AG04449 (cell line): ENCODE data around the gene POLR2E.

Experiments
- CTCF ChIA-PET: fragments of 350-600 bp; formaldehyde crosslinking; extraction: SDS; loops from one replicate; lab custom pipeline; 2021; ENCODE audit warnings: antibody characterized with exemption; lab: Yijun Ruan, JAX
- POLR2A ChIA-PET: fragments of 400-600, 350-600 bp; formaldehyde crosslinking; extraction: SDS; loops from one replicate; lab custom pipeline; 2020; ENCODE audit warnings: antibody characterized with exemption, inconsistent platforms; lab: Yijun Ruan, JAX
- DNase-seq: peaks from one replicate; pipeline ENCODE4 v3.0.0-alpha.2; 2010; ENCODE audit warnings: low read depth, low spot score
- H3K4me3 ChIP-seq: 2 replicates; pipeline ENCODE4 v1.5.1; 2011; ENCODE audit warnings: low read depth, mild to moderate bottlenecking, control low read depth, low read length
- TF ChIP-seq, protein P1 (sequence below): IDR thresholded peaks from one replicate; pipeline ENCODE4 v1.5.1; 2011; ENCODE audit warnings: mild to moderate bottlenecking, moderate library complexity, low read length, control low read depth, inconsistent platforms; ENCODE audit not compliant: insufficient read depth; ENCODE audit errors: missing control alignments

The POLR2E gene

GRCh38 chr19:1139126-1139525, 44.0 kb upstream of the POLR2E start:
- ChIA-PET CTCF (interaction anchor here (1.1 kb wide), 1 partner anchor 56 kb away, joined by 3 read pairs; no protein-coding TSS in a partner anchor), POLR2A (interaction anchor here (0.6 kb wide), 1 partner anchor 35 kb away, joined by 3 read pairs; the partner anchor contains the start of gene SBNO2)
- DNase-seq: no peak

GRCh38 chr19:1138121-1138520, 42.9 kb upstream of the POLR2E start:
- no peak overlapping the region for H3K4me3 ChIP-seq
- ChIA-PET CTCF (no interaction called here), POLR2A (no interaction called here)
- no peak for DNase-seq
- TF ChIP-seq, protein P1, sequence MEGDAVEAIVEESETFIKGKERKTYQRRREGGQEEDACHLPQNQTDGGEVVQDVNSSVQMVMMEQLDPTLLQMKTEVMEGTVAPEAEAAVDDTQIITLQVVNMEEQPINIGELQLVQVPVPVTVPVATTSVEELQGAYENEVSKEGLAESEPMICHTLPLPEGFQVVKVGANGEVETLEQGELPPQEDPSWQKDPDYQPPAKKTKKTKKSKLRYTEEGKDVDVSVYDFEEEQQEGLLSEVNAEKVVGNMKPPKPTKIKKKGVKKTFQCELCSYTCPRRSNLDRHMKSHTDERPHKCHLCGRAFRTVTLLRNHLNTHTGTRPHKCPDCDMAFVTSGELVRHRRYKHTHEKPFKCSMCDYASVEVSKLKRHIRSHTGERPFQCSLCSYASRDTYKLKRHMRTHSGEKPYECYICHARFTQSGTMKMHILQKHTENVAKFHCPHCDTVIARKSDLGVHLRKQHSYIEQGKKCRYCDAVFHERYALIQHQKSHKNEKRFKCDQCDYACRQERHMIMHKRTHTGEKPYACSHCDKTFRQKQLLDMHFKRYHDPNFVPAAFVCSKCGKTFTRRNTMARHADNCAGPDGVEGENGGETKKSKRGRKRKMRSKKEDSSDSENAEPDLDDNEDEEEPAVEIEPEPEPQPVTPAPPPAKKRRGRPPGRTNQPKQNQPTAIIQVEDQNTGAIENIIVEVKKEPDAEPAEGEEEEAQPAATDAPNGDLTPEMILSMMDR: no peak

More at GRCh38 chr19:1139126-1139525, 44.0 kb upstream of the POLR2E start:
- TF ChIP-seq, protein P1: no peak
- no peak overlapping the region for H3K4me3 ChIP-seq

DNA sequence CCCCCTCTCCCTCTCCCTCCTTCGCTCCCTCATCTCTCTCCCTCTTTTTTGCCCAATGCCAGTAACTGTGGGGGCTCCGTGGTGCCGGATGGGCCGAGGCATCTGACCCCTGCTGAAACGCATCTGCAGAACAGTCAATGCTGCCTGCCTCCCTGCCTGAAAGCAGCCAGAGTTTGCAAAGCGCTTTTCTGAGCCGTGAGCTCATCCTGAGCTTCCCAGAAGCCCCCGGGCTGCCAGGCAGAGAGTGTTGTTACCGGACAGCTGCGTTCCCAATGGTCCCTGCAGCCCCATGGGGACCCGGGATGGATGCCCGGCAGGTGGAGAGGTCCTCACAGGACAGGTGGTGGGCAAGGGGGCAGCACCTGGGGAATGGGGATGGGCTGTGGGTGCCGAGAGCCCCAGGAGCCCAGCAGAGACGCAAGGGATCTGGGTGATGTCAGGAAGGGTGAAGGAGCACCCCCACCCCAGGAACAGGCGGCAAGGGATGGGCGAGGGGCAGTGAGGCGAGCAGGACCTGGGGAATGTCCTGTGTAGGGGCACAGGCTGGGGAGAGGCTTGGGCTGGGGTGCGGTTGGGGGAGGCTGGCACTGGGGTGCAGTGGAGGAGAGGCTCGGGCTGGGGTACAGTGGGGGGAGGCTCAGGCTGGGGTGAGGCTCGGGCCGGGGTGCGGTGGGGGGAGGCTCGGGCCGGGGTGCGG, 41.6 kb upstream of the POLR2E start:
- ChIA-PET POLR2A (no interaction called here), CTCF (no interaction called here)
- TF ChIP-seq, protein P1: no peak
- H3K4me3 ChIP-seq: no peak overlapping the region
- no peak for DNase-seq

DNA sequence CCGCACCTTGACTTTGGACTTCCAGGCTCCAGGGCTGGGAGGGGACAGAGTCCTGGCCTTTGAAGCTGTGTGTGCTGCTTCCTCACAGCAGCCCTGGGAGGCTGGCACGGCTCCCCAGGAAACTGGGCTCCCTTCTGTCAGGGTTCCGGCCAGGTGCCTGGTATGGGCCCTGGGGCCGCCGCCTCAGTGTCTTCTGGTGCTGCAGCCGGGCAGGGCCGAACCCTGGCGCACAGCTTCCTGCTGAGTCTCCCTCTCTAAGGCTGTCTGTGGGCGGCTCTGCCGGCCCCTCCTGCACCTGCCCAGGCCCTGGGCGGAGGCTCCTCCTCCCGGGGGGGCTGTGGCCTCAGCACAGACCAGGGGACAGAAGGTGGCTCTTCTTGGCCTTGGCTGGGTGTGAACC, 41.0 kb upstream of the POLR2E start:
- TF ChIP-seq, protein P1: no peak
- POLR2A ChIA-PET: no interaction called here
- DNase-seq: no peak
- no peak overlapping the region for H3K4me3 ChIP-seq
- CTCF ChIA-PET: no interaction called here

DNA sequence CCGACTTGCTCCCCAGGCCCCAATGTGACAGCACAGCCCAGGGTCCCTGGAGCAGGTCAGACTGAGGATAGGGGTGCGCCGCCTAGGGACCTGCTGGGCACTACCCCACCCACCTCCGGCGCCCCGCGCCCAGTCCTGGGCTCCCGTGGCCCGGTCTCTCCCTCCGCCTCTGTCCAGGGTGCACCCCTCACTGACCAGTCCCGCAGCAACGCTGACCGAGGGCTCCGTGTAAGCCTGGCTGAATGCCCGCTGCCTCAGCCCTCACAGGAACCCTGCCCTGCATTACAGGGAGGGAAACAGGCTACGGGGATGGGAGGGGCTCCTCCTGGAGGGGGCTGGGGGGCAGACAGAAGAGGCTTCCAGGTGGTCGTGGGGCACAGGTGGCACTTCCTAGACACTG, 40.3 kb upstream of the POLR2E start:
- no peak for DNase-seq
- H3K4me3 ChIP-seq: no peak overlapping the region
- TF ChIP-seq, protein P1: no peak
- ChIA-PET CTCF (no interaction called here), POLR2A (no interaction called here)

DNA sequence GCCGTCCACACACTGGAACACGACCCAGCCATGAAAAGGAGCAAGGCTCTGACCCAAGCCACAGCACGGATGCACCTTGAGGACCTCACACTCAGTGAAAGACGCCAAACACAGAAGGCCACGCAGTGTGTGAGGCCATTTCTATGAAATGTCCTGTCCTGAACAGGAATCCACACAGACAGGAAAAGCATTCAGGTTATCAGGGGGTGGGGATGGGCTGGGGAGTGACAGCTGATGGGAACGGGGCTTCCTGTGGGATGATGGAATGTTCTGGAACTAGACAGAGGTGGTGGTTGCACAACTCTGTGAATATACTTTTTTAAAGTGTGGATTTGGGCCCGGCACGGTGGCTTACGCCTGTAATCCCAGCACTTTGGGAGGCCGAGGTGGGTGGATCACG, 39.3 kb upstream of the POLR2E start:
- TF ChIP-seq, protein P1: no peak
- DNase-seq: no peak
- no peak overlapping the region for H3K4me3 ChIP-seq
- ChIA-PET CTCF (interaction anchor here (0.9 kb wide), 1 partner anchor 9 kb away, joined by 3 read pairs; no protein-coding TSS in a partner anchor), POLR2A (no interaction called here)
